GM19351 (cell line): ENCODE measurements around the gene EFCAB12.
"Not testable (repeated sequence)": the region's sequence is repeated elsewhere in the genome, so short reads cannot be mapped to it uniquely, and the experiment has no call there.

Experiments used
- ATAC-seq: cut with Tn5 transposase; IDR thresholded peaks from one replicate; pipeline ENCODE4 v1.9.1; 2021; ENCODE audit warnings: mild to moderate bottlenecking, moderate library complexity; ENCODE audit not compliant: unreplicated experiment

The EFCAB12 gene

DNA sequence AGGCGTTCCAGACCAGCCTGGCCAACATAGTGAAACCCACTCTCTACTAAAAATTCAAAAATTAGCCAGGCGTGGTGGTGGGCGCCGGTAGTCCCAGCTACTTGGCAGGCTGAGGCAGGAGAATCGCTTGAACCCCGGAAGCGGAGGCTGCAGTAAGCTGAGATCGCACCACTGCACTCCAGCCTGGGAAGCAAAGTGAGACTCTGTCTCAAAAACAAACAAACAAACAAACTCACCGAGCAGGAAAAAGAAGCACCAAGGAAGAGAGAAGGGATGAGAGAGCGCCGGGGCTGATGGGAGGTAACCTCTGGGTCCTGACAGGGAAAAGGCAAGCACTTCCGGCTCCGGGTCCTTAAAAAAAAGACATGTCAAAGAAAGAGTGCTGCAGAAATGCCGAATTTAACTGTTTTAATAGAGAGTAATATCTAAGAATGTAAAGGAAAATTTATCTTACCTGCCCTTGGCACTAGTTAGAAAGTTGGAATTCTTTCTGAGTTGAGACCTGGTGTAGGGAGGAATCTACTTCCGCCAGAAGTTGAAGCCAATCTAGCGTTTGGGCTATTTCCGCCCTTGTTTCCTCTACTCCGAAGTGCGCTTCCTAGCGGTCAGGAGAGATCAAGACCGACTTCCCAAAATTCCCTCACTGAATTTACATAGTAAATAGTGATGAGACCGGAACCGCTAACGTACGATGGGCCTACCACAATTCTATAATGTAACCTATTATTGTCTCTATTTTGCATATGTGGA, 29.1 kb downstream of the EFCAB12 start:
- peak; percentile 81 for ATAC-seq

DNA sequence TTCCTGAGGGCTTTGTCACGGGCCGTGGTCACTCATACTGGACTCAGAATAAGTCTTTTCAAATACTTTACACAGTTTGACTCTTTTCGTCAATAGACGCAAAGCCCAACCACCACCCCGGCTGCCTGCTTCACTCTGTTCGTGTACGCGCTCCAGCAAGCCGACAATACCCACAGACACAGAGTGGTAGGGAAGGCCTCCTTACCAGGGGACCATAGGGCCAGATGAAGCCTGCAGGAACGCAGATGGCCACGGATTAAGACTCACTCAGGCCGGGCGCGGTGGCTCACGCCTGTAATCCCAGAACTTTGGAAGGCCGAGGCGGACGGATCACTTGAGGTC, 29.7 kb downstream of the EFCAB12 start:
- peak; percentile 25 for ATAC-seq

DNA sequence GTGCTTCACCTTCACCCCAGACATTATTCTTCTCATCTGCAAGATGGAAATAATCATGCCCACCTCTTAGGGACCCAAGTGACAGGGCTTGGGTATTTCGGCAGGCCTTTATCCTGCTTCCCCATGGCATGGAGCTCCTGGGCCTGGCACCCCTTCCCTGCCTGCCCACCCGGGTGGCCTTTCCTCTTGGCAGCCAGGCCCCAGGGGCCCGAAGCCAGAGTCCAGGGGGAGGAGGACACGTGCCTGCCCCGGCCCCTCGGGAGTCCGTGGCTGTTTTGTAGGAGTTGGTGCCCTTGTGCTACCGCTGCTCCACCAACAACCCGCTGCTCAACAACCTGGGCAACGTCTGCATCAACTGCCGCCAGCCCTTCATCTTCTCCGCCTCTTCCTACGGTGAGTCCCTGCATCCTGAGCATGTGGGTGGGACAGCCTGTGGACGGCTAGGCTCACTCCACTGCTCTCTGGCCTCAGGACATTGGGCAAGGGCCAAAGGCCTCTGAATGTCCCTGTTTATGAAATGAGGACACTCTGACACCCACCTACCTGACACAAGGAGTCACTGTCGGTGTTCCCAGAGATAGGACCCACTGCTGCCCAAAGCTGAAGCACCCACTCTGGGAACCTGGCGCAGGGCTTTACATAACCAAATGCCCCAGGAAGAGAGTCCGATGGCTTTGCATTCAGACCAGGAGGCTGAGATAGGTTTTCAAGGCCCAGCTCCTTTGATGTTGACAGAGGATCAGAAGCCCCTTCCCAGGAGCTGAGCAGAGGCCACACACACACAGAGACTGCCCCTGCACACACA, 34.5 kb downstream of the EFCAB12 start:
- ATAC-seq = not testable (repeated sequence)

DNA sequence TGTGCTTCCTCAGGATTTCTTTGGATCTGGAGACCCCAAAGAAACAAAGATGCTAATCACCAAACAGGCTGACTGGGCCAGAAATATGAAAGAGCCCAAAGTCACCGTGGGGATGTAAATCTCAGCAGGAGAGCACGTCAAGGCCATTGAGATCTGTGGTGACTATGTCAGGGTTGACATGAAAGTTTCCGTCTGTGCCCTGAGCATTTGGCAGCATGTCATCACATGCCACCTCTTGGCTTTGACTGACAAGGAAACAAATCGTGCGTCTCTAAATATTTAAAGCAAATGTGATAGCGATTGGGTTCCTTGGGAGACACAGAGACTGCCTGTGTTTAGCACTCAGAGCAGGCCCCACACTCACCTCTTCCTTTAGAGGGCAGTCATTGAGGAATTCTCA, 35.2 kb downstream of the EFCAB12 start:
- no peak for ATAC-seq

DNA sequence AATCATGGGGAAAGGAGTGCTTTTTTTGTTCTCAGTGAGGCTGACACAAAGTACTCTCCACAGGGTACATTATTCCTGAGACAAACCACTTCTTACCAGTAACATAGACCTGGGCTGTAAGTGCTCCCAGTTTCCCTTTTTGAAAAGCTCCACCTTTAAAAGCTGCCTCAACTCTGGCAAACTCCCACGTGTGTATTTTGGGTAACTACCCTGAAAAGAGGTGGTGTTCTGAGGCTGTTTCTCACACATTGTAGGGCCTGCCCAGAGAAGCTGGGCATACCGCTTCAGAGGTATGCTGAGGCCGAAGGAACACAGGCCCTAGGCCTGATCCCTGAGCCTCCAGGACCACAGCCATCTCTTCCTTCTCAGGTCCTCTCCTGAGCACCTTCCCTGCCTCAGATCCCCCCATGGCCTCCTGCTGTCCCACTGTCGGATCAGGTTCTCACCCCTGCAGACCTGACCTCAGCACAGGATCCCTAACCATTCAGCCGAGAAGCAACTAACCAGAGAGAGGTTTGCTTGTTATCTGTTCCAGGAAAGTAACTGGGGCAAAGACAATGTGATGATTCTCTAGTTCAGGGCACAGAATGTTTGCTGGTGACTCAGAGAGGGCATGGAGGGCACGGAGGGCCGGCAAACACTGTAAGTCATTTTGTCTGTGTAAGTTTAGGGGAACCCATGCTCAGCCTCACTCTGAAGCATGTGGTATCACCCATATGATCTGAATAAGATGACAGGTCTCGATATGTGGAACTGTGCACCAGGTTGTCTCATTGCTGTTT, 36.1 kb downstream of the EFCAB12 start:
- ATAC-seq = not testable (repeated sequence)

DNA sequence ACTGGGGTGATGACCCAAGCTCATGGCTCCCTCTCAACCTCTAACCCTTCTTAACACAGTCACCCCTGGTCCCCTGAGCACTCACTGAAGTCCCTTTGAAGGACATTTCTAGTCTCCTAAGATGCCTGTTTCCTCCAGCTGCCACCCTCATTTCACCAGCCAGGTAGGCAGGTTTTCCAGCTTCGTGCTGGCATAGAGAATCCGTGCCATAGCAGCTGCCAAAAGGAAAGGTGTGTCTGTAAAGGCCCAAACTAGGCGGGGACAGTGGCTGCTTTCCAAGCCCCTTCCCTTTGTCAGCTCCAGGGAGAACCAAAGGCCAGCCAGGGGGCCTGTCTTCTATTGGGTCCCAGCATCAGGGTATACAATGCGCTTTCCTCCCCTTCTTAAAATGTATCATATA, 36.9 kb downstream of the EFCAB12 start:
- not testable (repeated sequence) for ATAC-seq

DNA sequence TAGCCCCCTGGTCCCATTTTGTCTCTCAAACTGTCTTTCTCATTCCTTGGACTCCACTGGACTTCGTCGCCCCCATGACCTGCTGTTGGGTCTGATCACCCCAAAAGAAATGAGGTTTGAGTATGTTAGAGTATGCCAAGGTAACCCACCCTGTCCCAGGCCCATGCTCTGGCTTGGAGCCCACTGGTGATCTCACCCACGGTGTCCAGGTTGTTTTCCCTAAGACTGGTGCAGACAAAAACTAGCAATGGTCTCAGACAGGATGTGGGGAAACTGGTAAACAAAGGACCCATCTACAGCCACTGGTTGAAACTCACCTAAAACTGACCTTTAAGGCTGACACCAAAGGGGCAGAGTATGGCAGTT, 38.9 kb downstream of the EFCAB12 start:
- no peak for ATAC-seq

DNA sequence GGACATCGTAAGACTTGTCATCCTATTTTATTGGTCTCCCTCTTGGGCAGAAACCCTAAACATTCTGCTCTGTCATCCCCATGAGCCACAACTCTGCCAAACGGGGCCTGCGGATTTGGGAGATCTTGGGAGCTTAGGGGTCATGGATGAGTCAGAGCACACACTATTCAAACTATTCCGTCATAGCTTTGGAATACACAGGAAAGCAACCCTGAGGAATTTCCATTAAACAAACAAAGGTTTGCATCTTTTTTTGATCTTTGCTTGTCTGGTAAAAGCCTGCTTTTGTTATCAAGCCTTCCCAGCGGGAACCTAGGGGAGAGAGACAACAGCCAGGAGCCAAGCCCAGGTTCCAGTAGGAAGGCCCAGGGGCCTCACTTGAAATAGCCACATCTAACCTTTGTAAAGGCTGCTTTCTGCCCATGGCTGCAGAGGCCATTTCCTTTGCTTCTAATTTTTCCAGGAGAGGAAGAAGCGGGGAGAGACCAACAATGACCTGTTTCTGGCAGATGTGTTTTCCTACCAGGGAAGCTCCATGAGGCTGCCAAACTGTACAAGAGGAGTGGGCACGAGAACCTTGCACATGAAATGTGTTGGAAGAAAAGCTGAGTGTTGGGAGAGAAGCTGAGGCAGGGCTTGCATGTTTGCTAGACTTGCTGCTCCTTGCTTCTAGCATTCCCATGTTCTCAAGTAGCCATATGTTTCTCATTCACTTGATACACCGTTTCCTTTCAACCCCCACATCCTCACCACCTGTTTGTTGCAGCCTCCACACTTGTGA, 39.5 kb downstream of the EFCAB12 start:
- ATAC-seq = not testable (repeated sequence)

DNA sequence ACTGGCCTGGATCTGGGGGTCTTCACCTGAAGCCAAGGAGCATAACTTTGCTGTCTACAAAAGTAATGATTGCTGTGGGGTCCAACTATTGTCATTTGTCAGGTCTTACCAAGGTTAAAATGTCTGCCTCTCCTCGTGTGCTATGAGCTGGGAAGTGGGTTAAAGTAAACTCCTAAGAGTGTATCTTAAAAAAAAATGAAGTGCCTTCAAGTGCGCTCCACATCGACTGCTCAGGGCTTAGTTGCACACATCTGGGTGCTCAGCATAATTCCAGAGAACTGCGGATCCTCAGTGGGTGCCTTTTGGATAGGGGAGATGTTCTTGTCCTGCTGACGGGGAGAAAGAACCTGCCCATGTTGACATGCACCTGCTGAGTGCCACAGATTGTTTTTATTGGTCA, 40.9 kb downstream of the EFCAB12 start:
- no peak for ATAC-seq

DNA sequence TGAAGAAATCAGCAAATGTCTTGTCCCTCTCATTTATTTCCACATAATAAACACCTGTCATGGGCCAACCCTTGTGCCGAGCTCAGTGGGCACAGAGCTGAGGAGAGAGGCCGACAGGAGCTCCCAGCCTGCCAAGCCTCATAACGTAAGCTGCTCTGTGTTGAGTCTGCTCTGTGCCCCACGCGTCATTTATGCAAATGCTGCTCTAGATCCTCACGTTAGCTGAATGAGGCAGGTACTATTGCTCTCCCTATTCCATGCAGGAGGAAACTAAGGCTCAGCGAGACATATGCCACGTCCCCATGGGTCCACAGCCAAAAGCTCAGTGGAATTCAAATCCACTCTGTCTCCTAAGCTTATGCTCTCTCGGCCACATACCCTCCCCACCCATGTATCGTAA, 41.5 kb downstream of the EFCAB12 start:
- ATAC-seq = no peak

DNA sequence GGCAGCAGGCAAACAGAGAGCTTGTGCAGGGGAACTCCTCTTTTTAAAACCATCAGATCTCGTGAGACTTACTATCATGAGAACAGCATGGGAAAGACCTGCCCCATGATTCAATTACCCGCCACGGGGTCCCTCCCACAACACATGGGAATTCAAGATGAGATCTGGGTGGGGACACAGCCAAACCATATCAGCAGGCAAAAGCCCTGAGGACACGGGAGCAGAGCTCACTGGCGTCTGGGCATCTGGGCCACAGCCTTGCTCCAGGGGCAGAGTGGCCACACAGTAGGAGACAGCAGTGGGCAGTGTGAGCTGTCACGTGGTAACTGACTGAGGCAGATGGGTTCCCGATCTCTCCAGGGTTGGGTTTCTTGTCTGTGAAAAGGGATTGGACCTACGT, 42.9 kb downstream of the EFCAB12 start:
- ATAC-seq = not testable (repeated sequence)

DNA sequence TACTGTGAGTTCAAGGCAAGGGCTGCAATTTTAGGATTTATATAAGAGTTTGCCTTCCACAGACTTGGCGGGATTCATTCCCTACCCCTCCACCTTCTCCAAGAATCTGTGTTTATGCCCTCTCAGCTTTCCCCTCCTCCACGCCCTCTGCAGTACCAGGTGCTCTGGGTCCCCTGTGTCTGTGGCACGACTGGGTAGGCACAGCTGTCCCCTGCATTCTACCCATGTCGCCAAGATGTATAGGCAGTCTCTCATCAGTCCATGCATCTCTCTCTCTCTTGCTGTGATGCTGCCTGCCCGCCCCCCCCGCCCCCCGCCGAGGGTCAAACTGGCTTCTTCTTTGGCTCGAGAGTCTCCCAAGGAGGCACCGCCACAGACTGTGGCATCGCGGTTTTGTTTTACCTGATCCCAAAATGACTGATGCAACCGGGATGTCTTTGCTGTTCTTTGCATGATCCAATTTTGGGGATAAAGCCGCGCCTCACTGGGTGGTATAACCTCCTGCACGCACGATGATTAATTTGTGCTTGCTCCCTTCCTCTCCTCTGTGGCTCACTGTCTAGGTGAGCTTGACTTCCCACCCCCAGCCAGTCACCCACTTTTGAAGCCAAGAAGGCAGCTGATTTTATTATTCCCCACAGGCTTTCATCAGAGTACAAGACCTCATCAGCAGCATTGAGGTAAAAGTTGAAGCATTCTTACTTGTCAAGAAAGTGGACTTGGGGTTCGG, 43.7 kb downstream of the EFCAB12 start:
- no peak for ATAC-seq

DNA sequence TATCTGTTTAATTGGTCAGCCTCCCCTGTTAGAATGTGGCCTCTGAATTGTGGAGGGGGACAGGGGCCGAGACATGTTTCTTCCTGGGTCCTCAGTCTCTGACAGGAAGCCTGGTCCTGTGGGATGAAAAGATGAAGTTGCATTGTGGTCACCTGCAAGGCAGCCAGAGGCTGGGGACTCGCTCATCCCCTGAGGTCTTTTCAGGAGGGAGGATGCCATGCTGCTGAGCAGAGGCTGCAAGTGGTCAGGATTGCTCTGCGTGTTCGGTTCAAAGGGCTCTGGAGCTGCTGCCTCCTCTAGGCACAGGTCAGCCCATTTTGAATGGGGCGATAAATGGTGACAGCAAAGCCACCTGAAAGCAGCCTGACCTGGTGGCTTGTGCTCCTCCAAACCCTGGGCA, 44.3 kb downstream of the EFCAB12 start:
- ATAC-seq = not testable (repeated sequence)

DNA sequence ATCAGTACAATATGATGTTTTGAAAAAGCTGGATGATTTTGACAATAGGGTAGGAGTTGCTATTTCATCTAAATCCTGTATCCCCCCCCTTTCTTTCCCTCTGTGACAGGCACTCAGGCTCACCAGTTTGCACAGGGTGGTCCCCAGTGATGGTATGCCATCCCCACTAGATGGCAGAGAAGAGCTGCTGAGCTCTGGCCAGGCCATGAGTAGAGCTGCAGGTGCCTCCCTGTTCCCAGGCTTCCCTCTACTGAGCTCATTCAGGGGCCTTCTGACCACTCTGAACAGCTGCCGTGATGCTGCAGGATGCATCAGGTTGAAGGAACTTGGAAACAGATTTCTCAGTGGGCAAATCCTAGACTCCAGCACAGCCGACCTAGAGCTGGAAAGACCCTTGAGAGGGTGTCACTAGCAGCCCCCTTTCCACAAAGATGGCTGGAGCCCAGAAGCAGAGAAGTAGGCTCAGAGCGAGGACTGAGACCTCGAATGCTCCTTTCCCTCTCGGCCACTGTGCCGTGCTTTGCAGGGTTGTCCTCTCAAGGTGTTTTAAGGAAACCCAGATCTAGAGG, 45.1 kb downstream of the EFCAB12 start:
- ATAC-seq = peak; percentile 86

DNA sequence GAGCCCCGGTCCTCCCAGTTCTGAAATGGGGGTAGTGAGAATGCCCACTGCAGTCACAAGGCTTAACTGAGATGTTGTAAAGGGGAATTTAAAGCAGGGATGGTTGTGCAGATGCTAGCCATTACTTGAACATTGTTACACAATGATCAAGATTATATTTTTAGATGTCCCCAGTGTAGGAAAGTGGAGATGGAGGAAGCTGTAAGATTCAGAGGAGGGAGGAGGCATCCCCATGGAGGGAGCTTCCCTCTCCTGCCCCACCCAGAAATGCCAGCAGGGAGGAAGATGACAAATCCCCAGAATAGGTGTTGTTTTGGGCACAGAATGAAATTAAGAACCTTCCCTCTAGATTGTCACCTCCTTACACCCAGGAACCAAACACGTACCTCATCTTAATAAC, 46.1 kb downstream of the EFCAB12 start:
- no peak for ATAC-seq

DNA sequence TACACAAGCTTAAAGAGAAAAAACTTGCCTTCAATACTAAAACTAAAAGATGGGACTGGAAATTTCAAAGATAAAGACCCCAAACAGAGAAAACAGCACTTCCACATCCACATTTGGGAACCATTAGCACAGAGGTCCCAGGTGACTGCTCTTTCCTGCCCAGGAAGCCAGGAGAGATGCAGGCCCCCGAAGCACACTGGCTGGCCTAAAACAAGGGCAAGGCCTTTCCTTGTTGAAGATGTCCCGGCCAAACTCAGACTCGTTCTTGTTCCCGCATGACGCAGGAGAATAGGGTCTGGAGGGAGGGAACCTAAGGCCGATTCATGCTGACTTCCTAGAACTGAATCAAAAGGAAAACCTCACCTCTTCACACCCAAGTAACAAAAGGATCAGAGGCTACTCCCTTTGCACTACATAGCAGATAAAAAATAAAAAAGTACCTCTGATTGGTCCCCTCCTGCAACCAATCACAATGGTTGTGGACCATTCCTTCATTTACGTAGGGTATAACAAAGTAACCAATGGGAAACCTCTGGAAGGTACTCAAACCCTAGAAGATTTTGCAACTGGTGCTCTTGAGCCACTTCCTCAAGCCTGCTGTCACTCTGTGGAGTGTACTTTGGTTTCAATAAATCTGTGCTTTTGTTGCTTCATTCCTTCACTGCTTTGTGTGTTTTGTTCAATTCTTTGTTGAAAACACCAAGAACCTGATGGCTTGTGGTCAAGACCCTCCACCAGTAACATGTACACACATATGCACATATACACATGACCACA, 48.7 kb downstream of the EFCAB12 start:
- ATAC-seq = no peak

DNA sequence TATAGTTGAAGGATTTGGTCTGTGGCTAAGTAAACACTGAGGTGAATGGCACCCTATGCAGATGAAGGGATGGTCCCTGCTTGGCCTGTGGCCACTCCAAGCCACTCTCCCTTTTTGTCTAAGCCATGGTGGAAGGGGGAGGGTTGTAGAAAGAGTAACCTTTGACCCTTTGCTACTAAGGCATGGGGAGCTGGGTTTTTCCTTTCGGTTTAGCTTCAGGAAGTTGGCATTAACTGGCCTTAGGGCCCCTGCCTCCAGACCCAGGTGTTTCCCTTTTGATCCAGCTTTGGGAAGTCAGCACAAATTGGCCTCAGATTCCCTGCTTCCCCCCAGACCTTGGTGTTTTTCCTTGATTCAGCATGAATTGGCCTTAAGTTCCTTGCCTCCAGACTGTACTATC, 49.5 kb downstream of the EFCAB12 start:
- ATAC-seq = no peak

DNA sequence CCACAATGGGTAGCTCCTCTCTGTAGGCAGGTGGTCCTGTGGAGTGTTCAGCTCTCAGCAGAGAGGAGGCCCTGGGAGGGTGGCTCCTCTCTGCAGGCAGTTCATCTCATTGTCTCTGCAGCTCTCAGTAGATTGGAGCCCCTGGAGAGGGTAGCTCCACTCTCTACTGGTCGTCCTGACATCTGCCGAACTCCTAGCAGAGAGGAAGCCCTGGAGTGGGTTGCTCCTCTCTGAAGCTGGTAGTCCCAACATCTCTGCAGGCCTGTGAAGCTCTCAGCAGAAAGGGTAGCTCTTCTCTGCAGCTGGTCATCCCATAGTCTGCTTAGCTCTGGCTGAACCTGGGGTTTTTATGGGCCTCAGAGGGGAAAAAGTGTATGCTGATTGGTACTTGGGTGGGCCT, 50.8 kb downstream of the EFCAB12 start:
- no peak for ATAC-seq

DNA sequence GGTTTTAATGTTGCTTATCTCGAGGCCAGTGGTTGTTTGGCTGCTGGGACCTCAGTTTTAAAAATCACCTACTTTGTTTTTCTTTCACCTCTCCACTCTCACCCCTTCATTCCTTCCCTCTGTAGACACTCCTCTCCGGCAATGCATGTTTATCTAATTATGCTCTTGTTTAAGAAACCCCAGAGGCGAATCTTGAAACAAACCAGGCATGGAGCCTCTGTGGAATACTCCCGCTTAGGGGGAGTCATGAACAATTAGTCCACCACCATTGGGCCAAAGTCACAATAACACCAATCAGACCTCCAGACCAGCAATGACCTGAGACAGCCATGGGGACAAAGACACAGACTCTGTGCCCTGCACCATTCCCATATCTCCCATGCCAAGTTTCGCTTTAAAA, 53.3 kb downstream of the EFCAB12 start:
- no peak for ATAC-seq
